Measurements from ENCODE around the gene MAPK1. TPM values are rescaled to one million over a fixed set of nuclear protein-coding genes. Genes with fewer than 3 reads are reported as not detected.
A peak's percentile ranks its signal among the peaks of the same experiment; 100 is the strongest.

MAPK1 gene
- total and polyA plus RNA-seq, 9 of the 15 experiments (the other 6 are each of a cell fraction or from before 2014, with no cell fraction given), result 46.3 to 575 (median 283) TPM

GRCh38 chr22:21771631-21771976 is 95.8 kb downstream of the MAPK1 start:
- no peak overlapping the region for H2AFZ ChIP-seq (ENCODE audit: low read depth, low read length)
- in situ Hi-C loops (cut with MboI), result no loop called here
- peaks cover 87% of the 10 kb centered on the region for H3K36me3 ChIP-seq (ENCODE audit: control insufficient read depth, insufficient read depth, low read length)
- no peak for FAIRE-seq
- WGBS (ENCODE audit: insufficient coverage, low coverage, missing lambda C conversion rate), result 96% methylated on average over 4 of the region's 4 CpGs
- no peaks in the 10 kb centered on the region for H3K4me1 ChIP-seq (replicated peaks in 1 of 2; ENCODE audit: control insufficient read depth in 2 of 2, insufficient read depth in 2 of 2, low read length in 2 of 2)
- no peak for ATAC-seq
- H3K27me3 ChIP-seq (ENCODE audit: control insufficient read depth in 2 of 2, insufficient read depth in 2 of 2, low read length in 2 of 2), result no peaks in the 10 kb centered on the region
- no peak overlapping the region for H3K4me3 ChIP-seq
- ChIA-PET CTCF (ENCODE audit: low intra/inter-chr PET ratio) (no interaction called here), POLR2A (interaction anchor here (0.6 to 9.3 kb wide), 17 partner anchors 8 to 1110 kb away, joined by 3 to 258 read pairs (median 4); partner anchors contain the start of gene PPM1F)
- H3K9ac ChIP-seq (ENCODE audit: insufficient read depth in 1 of 2, low read depth in 2 of 2, low read length in 2 of 2), result no peak overlapping the region
- no TSS peak for BruUV-seq (replicated peaks)
- peaks cover 6% of the 10 kb centered on the region for H4K20me1 ChIP-seq (replicated peaks; ENCODE audit: control insufficient read depth, insufficient read depth, low read length)
- intact Hi-C loops (cut with micrococcal nuclease), result no loop called here
- no peak overlapping the region for H3K4me2 ChIP-seq (ENCODE audit: insufficient read depth, low read length)
- peaks cover 6% of the 10 kb centered on the region for H3K9me1 ChIP-seq (ENCODE audit: control insufficient read depth, insufficient read depth, low read length)
- no peaks in the 10 kb centered on the region for H3K79me2 ChIP-seq (ENCODE audit: control insufficient read depth, insufficient read depth, low read length)
- no peak overlapping the region for H3K27ac ChIP-seq (ENCODE audit: extremely low read depth, low read depth, low read length)
- no peaks in the 10 kb centered on the region for H3K9me3 ChIP-seq (replicated peaks; ENCODE audit: control insufficient read depth, insufficient read depth, low read depth, low read length)
- DNase-seq (ENCODE audit: extremely low read depth in 1 of 4, low spot score in 3 of 4), result no peak
- TF ChIP-seq THRB (CRISPR knock-in tag; conservative IDR thresholded peaks at IDR 0.05) (no peak), ZNF431 (CRISPR knock-in tag; IDR thresholded peaks at IDR 0.05) (no peak; the same call in 1 of the 2 replicates), ZNF143 (CRISPR knock-in tag; IDR thresholded peaks at IDR 0.05) (0 out of 2 replicates have a peak, but pooled peaks have one; percentile 21), TBL1XR1 (IDR thresholded peaks at IDR 0.05; ENCODE audit: low read length in 2 of 2) (no peak), ZNF512 (tag; IDR thresholded peaks at IDR 0.05) (no peak), CBFB (CRISPR knock-in tag; IDR thresholded peaks at IDR 0.05) (no peak), BRCA1 (IDR thresholded peaks at IDR 0.05) (no peak), BRCA1 (CRISPR knock-in tag; IDR thresholded peaks at IDR 0.05) (0 out of 2 replicates have a peak, but pooled peaks have one; percentile 67), CXXC5 (CRISPR knock-in tag; IDR thresholded peaks at IDR 0.05) (no peak), MLX (CRISPR knock-in tag; conservative IDR thresholded peaks at IDR 0.05) (no peak), SPI1 (IDR thresholded peaks at IDR 0.05; ENCODE audit: borderline replicate concordance, low read depth, low read length) (no peak), PHB (CRISPR knock-in tag; IDR thresholded peaks at IDR 0.05) (no peak), SIN3A (IDR thresholded peaks at IDR 0.05; ENCODE audit: borderline replicate concordance in 2 of 2, control insufficient read depth in 1 of 2, low read depth in 2 of 2, low read length in 2 of 2) (no peak), PYGO2 (tag; IDR thresholded peaks at IDR 0.05) (no peak), SMARCA5 (IDR thresholded peaks at IDR 0.05) (no peak)
- TF ChIP-seq, protein P1, sequence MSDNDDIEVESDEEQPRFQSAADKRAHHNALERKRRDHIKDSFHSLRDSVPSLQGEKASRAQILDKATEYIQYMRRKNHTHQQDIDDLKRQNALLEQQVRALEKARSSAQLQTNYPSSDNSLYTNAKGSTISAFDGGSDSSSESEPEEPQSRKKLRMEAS (CRISPR knock-in tag; IDR thresholded peaks at IDR 0.05), result peak; percentile 27; the same call in 1 of the 2 replicates
- TF ChIP-seq, protein P2, sequence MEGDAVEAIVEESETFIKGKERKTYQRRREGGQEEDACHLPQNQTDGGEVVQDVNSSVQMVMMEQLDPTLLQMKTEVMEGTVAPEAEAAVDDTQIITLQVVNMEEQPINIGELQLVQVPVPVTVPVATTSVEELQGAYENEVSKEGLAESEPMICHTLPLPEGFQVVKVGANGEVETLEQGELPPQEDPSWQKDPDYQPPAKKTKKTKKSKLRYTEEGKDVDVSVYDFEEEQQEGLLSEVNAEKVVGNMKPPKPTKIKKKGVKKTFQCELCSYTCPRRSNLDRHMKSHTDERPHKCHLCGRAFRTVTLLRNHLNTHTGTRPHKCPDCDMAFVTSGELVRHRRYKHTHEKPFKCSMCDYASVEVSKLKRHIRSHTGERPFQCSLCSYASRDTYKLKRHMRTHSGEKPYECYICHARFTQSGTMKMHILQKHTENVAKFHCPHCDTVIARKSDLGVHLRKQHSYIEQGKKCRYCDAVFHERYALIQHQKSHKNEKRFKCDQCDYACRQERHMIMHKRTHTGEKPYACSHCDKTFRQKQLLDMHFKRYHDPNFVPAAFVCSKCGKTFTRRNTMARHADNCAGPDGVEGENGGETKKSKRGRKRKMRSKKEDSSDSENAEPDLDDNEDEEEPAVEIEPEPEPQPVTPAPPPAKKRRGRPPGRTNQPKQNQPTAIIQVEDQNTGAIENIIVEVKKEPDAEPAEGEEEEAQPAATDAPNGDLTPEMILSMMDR (IDR thresholded peaks at IDR 0.05 in 2 of 3, conservative IDR thresholded peaks at IDR 0.05 in 1 of 3; ENCODE audit: insufficient read depth in 2 of 3, low read depth in 1 of 3, low read length in 3 of 3), result 0 out of 6 replicates have a peak, but pooled peaks of 1 of the 3 experiments have one; percentile 12
